NCI-H748 treated with DMSO at 0.1 percent for 48 hours (cell line): ENCODE results near the gene ADAMTS12.
"Not testable (repeated sequence)": the region's sequence is repeated elsewhere in the genome, so short reads cannot be mapped to it uniquely, and the experiment has no call there.

ENCODE experiments used
- DNase-seq: peaks from one replicate; lab custom pipeline; 2025; lab: John Stamatoyannopoulos, UW

Gene ADAMTS12

DNA sequence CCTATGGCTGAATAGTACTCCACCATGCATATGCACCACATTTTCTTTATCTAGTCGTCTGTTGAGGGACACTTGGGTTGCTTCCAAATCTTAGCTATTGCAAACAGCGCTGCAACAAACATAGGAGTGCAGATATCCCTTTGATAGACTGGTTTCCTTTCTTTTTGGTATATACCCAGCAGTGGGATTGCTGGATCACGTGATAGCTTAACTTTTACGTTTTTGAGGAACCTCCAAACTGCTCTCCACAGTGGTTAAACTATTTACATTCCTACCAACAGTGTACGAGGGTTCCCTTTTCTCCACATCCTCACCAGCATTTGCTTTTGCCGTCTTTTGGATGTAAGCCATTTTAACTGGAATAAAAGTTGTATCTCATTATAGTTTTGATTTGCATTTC is 308.5 kb downstream of the ADAMTS12 start:
- no peak for DNase-seq

DNA sequence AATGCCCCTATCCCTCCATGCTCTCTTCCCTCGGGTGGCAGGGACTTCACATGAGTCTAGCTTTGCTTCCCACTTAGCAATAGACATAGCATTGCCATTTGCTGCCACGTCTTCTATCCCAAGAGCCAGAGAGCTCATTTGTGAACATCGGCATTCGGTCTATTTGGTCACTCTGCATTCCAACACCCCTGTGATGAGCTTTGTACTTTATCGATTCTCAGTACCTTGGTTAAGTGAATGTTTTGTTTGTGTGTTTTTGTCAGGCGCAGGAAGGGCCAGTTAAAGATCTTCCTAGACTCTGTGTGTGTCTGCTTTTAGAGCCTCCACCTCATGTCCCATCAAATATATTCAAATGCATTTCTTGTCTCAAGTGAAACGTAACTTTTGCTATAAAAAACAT is 309.4 kb downstream of the ADAMTS12 start:
- no peak for DNase-seq

GRCh38 chr5:33579789-33580188 is 312.0 kb downstream of the ADAMTS12 start:
- no peak for DNase-seq

- DNase-seq: no peak
Observed at GRCh38 chr5:33579152-33579551, 312.6 kb downstream of the ADAMTS12 start.

DNA sequence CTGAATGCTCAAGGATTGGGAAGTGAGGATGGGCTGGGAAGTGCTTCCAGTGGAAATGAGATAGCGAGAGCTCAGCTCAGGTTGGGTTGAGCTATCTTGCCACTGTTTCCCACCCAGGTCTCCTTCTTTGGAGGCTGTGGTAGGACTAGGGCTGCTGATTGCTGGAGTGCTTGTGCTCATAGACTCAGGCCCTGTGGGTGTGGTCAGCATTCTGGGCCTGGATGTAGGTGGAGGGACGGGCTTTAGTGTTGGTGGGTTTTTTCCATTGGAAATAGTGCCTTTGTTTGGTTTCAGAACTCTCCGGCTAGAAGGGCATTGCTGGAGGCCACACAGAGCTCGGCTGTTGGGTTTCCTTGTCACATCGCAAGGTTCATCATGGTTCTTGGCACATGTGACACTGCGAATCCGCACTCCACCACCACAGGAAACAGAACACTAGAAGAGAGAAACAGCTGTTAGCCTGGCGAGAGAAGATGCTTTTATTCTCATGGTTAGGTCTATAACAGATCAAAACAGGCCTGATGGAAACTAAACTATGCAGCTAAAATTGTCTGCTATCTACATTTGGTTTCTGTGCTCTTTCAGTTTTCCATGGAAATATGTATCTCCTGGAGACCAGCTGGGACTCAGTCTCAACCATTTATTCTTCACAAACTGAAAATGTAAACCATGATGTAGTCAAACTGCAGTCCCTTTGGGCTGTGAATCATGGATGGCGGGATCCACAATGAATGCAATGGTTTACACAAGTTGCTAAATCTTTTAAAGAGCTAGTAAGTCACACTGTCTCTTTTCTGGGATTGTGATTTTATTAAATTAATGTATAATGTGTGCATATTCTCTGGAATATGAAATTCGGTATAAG is 314.8 kb downstream of the ADAMTS12 start:
- no peak for DNase-seq

DNA sequence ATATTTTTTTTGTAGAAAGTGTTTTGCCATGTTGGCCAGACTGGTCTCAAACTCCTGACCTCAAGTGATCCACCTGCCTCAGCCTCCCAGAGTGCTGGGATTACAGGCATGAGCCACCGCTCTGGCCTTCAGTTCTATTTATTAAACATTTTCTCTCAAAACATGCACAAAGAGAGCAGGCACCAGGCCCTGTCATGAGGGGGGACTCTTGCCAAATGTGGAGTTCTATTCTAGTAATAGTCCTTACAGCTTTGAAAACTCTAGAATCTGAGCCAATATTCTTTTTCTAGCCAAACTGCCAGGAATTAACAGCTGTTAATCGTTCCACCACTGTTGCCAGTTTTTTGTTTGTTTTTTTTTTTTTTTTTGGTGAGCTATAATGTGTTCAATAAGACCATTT is 326.5 kb downstream of the ADAMTS12 start:
- DNase-seq: no peak

DNA sequence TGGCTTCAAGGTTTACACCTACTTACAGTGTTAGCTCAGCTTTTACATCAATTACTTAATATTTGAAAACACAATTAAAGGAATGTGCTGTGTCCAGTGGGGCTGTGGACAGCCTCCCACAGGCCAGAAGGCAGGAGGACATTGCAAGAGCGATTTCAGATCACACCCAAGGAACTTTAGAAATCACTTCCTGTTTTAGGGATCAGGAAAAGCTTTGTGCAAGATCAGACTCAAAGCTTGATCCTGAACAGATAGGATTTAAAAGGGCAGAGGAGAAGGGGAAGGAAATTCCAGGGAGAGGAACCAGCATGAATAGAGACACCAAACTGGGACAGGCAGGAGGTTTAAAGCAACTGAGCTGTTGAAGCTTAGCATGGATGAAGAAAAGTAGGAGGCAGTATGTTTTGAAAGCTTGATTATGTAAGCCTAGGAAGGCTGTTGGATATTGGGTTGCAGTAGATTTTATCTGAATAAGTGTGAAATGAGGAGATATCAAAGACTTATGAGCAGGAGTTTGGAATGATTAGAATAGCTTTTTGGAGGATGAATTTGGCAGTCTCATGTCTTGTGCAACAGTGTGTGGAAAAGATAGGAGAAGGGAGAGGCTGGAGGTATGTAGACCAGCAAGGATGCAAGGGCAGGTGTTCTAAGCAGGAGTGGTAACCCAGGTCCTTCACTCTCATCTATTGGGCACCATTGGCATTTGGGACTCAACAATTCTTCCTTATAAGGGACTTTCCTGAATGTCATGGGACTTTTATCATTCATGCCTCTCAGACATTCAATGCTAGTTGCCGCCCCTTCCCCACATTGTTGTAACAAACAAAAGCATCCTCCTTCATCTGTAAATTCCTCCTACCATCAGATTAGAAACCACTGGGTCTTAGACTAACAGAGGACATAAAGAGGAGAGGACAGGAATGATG is 327.5 kb downstream of the ADAMTS12 start:
- no peak for DNase-seq

- DNase-seq: no peak
Observed at GRCh38 chr5:33563530-33563929, 328.3 kb downstream of the ADAMTS12 start.

- no peak for DNase-seq
Observed at GRCh38 chr5:33558489-33558888, 333.3 kb downstream of the ADAMTS12 start.

DNA sequence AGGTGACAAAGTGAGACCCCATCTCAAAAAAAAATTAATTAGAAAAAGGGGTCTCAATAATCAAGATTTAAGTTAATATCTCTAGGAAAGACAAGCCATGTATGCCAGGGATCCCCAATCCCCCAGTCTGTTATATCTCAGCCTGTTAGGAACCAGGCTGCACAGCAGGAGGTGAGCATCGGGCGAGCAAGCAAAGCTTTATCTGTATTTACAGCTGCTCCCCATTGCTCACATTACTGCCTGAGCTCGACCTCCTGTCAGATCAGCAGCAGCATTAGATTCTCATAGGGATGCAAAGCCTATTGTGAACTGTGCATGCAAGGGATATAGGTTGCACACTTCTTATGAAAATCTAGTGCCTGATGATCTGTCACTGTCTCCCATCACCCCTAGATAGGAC is 334.2 kb downstream of the ADAMTS12 start:
- no peak for DNase-seq

GRCh38 chr5:33556330-33557328 is 335.2 kb downstream of the ADAMTS12 start:
- no peak for DNase-seq

GRCh38 chr5:33549982-33550567 is 341.7 kb downstream of the ADAMTS12 start:
- no peak for DNase-seq

- not testable (repeated sequence) for DNase-seq
Observed at GRCh38 chr5:33539790-33540189, 352.0 kb downstream of the ADAMTS12 start.

DNA sequence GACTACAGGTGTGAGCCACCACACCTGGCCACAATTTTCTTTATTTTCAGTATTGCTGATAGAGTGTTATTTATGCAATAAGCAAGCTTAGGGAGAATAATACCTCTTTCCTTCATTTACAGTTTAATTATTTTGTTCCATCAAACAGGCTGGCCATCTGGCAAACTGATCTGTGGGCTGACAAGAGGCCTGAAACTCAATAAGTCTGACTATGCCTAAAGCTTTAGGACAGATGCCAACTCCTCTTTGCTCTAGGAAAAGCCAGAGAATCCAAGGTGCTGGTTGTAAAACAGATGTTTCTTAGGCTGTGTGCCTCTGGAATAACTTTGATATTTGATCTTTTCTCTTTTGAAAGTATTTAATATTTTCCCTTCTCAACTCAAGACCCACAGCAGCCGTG is 352.6 kb downstream of the ADAMTS12 start:
- no peak for DNase-seq

DNA sequence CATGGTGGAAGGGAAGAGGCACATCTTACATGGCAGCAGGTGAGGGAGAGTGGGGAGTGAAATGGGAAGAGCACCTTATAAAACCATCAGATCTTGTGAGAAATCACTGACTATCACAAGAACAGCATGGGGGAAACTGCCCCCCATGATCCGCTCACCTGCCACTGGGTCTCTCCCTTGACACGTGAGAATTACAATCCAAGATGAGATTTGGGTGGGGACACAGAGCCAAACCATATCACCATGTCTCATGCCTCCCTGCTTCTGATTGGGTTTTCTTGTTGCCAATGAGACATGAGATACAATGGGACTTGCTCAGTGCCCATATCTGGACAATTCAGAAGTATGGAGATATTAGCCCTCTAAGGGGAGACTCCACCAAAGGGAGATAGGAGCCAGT is 353.6 kb downstream of the ADAMTS12 start:
- no peak for DNase-seq

DNA sequence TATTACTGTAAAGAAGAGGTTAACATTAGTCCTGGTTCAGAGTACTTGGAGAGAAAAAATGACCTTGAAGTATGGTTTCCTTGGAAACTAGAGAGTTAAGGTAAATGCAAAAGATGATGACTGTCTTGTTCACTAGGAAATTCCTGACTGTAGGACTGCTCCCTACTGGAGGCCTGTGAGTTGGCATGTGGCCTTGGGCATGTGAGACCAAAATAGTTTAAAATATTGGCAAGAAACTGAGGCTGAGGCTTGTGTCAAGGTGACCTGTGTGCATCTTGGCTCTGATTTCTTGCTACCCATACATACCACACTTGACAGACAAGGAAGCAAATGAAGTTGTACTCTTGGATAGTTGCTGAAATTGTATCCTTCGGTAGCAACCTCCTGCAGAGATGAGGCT is 354.6 kb downstream of the ADAMTS12 start:
- DNase-seq: no peak

DNA sequence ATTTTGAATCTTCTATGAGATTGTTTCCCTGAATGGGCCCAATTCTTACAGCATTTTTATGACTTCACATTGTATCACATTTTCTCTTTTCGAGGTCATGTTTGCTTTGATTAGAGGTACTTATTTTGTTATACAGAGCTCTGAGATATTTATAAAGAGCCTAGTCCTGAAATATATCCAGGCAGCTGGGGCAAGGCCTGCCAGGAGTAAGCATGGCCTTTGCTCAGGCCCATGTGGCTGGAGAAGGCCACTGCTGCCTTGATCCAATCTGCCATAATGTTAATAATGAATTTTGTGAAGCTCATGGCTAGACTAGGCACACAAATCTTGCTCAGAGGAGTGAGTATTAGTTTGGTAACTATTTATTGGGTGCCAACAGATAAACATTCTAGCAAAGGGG is 355.0 kb downstream of the ADAMTS12 start:
- no peak for DNase-seq

DNA sequence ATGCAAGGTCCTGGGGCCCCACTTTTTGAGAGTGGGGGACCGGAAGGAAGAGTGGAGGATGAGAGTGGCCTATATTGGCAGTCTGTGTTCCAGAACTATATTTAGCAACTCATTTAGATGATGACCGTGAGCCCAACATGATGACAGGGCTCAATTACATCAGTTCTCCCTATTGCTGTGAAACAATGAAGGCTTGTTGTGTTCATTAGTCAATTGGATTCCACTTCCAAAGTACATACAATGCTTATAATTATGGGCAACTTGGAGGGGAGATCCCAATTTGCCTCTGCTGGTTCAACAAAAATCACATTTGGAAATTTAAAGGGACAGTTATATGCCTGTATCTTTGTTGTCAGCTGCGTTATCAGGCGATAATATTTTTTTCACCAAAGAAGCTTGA is 360.0 kb downstream of the ADAMTS12 start:
- DNase-seq: no peak

DNA sequence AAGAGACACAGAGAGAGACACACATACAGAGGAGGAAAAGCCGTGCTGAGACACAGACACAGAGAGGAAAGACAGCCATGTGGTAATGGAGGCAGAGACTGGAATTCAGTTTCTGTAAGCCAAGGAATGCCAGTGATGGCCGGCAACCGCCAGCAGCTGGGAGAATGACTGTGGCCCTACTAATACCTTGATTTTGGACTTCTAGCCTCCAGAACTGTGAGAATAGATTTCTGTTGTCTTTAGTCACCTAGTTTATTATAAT is 360.8 kb downstream of the ADAMTS12 start:
- DNase-seq: no peak

- DNase-seq: no peak
Observed at GRCh38 chr5:33530183-33531036, 361.4 kb downstream of the ADAMTS12 start.

DNA sequence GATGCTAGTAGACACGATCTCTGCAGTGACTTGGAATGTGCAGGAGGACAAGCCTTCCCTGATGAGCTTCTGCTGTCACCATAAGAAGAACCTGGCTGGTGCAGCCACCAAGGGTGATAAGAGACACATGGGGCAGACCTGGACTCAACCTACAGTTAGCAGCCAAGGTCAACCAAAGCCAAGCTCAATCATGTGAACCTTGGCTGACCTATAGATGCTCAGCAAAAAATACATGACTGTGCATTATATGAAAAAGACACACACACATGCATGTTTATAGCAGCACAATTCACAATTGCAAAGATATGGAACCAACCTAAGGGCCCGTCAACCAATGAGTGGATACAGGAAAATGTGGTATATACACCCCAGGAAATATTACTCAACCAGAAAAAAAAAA is 364.1 kb downstream of the ADAMTS12 start:
- no peak for DNase-seq
